Stimulated activated CD4-positive, alpha-beta T cell treated with anti-CD3 and anti-CD28 coated beads, Interleukin-2, amount 100 ng/mL, for 48 hours (primary cell): ENCODE data around the gene CD59.
"Not testable (repeated sequence)": the region's sequence is repeated elsewhere in the genome, so short reads cannot be mapped to it uniquely, and the experiment has no call there.

ENCODE experiments used
- DNase-seq, 2 donors: peaks; one replicate each; pipeline ENCODE4 v3.0.0-alpha.2; 2020

CD59 gene

GRCh38 chr11:33692013-33692504 lies 44.2 kb downstream of the CD59 start:
- no peak for DNase-seq

DNA sequence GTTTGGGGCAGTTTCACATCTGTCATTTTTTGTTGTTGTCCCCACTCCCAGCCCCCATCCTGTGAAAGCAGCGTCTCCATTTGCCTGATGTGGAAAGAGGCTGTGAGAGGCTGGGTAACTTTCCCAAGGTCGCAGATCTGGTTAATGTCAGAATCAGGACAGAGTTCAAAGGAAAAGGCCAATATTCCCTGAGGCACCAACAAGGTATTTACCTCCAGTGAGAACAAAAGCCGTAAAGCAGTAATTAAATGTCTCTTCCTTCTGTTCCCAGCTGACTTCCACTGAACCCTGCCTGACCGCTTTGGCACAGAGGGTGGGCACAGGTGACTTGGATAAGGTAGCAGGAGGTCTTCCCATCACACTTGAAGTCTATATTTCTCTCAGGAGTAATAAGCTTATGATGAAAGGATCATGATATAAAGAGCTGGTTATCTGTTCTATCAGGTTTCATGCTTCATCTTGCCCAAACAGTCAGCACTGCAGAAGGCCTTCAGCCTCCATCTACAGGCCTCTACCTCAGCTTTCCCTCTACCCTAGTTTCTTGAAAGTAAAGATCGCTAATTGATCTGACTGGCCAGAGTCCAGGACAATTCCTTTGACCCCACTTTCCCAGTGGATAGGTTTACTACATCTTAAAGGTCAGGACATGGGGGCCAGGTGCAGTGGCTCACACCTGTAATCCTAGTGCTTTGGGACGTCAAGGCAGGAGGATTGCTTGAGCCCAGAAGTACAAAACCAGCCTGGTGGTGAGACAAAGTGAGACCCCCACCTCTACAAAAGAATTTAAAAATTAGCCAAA lies 45.0 kb downstream of the CD59 start:
- no peak for DNase-seq

DNA sequence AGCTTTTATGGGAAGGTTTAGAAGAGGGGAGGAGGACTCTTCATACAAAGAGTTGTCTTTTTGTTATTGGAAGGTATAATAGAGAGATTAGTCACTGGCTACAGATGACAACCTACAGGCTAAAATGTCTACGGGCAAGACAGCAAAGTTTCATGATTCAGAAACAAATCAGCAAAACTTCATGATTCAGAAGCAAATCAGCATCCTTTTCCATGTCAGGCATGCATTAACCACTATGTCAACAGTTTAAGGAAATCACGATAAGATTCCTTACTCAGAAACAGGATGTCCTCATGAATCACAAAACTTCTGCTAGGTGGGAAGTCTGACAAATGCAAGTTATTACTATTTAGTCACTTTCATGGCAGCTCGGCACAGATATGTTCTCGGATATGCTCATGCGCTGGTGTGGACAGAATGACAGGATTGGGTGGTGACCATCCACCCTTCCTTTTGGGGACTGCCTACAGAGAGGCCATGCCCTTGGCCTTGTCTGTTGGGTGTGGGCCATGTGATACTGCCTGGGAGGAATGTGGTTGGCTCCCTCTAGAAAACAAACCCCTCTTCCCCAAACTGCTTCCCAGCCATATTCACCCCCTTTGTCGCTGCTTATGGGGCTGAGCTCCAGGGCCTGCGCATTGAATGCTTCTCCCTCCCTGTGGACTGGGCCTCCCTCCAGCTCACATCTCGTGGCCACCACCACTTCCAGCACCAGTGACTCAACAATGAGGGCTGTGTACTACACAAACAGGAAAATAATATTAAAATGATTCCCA lies 45.7 kb downstream of the CD59 start:
- DNase-seq = peak in 1 of 2 donors; percentile 9

DNA sequence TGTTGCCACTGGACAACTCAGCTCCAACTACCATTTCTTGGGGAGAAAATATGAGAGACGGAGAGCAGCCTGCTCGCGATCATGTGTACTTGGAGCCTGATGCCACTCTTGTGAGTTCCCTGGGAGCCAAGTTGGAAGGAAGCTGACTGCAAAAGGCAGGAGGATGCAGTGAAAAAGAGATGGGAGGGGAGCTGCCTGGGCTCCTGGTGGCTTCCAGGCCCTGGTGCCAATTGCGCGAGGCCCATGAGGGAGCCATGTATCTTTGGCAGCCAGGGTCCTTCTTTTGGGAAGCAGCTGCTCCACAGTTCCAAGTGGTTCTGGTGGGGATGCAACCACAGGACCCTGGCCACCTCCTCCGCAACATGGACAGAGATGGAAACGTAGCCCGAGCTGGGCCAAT lies 46.7 kb downstream of the CD59 start:
- DNase-seq = no peak

- no peak for DNase-seq
Measured at GRCh38 chr11:33689085-33689484, 47.1 kb downstream of the CD59 start.

DNA sequence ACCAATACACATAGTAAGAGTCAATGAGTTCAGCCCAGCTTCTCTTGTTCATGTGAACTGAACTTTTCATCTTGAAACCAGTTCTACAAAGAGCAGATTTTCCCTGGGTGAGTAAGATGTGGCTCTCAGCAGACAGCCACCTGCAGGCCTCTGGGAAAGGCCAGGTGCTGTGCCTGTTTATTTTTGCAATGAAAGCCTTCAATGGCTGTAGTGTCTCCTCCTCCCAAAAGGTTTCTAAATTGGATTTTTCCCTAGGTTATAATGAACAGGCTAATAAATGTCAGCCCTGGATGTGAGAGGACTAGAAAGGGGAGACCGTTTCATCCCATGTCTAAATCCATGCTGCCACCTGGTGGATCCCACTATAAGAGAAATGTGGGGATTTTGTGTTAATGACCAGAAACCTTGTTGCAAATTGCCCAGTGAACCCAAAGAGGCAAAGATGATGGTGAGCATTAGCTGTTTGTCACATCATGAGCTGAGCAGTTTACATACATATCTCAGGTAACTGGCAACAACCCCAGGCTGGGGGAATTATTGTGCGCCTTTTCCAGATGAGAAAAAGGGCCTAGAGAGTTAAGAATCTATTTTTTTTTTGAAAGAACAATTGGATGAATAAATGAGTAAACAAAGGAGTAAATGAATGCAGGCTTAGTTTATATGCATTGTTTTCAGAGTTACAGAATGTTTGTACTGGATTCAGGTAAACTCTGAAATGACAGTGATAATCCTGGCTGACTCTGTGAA lies 48.3 kb downstream of the CD59 start:
- DNase-seq = no peak

GRCh38 chr11:33685082-33685481 lies 51.1 kb downstream of the CD59 start:
- DNase-seq = no peak

- DNase-seq = no peak
Measured at GRCh38 chr11:33684003-33684706, 52.1 kb downstream of the CD59 start.

DNA sequence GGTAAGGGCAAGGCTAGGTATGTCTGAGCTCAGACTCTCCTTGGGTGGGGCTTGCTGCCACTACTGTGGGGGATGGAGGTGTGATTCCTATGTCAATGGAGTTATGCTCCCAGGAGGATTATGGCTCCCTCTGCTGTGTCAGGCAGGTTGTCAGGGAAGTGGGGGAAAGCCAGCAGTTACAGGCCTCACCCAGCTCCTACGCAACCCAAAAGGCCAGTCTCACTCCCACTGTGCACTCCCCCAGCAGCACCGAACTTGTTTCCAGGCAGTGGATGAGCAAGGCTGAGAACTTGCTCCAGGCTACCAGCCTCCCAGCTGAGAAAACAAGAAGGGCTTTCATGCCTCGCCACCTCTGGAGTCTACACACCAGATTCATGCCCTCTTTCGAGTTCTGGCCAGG lies 53.8 kb downstream of the CD59 start:
- no peak for DNase-seq

DNA sequence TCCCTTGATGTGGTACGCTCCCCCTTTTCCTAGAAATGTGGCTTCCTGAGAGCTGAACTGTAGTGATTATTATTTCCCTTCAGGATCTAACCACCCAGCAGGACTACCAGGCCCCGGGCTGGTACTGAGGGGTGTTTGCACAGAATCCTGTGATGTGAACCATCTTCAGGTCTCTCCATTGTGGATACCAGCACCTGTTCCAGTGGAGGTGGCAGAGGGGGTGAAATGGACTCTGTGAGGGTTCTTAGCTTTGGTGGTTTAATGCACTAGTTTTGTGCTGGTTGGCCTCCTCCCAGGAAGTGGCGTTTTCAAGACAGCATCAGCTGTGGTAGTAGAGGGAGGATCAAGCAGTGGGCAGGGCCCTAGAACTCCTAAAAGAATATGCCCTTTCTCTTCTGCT lies 54.2 kb downstream of the CD59 start:
- DNase-seq = no peak

GRCh38 chr11:33678616-33679015 lies 57.6 kb downstream of the CD59 start:
- DNase-seq = not testable (repeated sequence)

DNA sequence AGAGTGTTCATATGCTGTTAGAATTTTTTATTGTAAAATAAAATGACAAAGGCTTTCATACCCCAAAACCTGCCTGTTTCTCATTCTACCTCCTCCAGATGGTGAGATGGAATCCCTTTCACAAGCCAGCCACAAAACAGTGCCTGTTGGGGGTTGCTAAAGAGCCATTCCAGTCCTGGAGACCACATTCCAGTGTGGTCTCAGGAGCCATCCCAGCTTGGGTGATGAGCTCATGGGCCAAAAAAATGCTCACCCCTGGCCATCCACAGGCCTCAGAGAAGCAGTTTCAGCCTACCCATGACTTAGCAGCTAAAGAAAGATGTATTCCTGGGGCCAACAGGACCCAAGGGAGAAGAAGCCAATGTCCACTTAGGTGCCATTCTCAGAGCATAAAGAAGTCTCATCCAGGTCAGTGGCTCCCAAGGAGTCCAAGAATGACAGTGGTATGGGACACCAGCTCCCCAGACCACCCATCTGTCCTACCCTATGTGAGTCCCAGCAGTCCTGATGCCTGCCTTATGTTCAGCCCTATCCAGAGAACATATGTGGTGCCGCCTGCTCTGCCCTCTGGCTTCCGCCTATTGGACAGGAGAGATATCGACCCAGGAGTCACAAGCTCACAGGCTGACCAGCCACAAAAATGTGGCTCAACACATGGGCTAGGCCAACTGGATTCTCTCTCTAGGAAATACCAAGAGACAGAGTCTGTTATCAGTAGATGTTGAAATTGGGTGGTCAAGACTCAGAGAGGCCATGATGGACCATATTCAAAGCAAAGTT lies 62.0 kb downstream of the CD59 start:
- DNase-seq = no peak

DNA sequence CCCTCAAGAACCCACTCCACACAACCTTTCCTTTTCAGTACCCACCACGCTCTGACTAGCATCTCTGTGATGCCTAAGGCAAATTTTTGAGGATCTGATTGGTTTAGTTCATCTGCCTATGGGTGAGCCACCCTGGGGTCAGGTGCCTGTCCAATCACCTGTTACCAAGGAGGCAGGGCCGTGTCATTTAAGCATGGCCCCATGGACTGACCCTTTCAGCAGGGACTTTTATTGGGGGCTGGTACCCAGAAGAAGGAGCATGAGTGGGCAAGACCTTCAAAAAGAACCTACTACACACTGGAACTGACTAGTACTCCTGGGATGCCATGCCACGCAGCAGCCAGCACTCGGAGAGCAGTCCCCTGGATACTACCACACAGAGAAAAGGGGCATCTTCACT lies 64.0 kb downstream of the CD59 start:
- DNase-seq = no peak

DNA sequence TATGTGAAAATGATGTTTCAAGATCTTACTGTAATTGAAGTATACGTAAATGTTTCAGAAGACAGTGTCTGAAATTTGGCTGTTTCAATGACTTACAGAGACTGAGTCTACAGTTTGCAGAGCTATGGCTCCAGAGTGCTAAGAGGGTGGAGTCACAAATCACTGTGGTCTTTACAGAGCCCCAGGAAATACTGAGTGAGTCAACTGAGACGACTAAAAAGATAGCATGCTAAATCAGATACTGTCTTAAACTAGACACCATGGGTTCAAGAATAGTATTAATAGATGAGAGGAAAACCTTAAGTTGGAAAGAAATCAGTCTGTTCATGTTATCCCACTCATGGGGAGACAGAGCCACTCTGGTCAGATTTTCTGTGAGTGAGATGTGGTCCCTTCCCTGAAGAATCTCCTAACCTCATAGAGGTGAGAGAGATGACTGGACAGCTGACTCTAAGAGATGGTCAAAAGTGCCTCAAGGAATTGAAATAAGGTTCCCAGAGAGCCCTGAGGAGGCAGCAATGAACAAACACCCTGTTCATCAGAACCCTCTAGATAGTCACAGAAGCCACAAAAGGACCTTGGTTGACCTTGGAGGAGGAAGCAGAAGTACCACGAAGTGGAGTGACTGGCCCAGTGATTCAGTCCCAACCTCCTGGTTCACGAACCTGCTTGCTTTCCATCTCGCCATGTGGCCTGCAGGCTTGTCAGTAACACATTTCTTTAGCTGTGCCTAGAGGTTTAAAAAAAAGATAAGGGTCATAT lies 65.8 kb downstream of the CD59 start:
- no peak for DNase-seq

DNA sequence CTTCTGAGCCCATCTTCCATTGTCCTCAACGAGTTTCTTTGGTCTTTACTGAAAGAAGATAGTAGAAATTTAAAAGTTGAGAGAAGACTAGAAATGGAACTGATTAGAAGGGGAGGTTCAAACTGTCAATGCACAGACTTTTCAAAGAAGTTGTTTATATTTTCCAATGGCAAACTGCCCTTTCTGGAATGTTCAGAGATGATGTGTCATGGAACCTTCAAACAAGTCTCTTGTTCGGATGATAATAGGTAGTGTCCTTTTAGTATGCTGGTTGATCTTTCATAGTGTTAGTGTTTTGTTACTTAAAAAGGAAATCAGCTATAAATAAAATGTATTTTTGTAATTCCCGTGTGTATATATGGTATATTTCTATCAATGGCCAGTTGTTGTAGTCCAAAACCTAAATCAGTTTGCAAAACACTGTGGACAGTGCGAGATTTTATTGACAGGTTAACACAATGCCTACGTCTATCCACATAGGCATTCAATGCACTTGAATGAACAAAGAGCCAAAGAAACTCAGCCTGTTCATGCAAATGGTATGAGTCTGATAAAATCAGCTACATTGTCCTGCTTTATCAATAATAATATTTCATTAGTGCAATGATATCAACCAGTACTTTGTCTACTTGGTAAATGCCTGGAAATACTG lies 66.5 kb downstream of the CD59 start:
- no peak for DNase-seq

GRCh38 chr11:33668951-33669596 lies 67.1 kb downstream of the CD59 start:
- no peak for DNase-seq

DNA sequence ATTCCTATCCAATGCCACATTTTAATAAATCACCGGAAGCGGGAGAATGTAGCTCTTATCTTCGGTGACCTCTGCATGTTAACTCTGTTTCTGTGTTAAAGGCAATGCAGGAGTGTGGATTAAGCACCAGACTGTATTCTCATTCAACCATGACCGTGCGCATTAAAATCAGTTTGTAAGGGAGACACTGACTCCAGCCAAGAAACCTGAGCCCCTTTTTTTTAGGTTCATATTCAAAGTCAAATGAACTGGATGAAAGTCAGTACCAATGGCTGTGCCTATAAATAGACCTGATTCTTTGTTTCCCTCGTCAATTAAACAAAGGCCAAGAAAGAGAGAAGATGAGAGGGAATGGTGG lies 67.8 kb downstream of the CD59 start:
- no peak for DNase-seq

GRCh38 chr11:33667819-33668467 lies 68.3 kb downstream of the CD59 start:
- DNase-seq = no peak

- DNase-seq = no peak
Measured at GRCh38 chr11:33665350-33666106, 70.7 kb downstream of the CD59 start.
